GM12873 (cell line): ENCODE data around the gene MANEAL.

Experiments used
- CTCF ChIP-seq: IDR thresholded peaks from 2 replicates; pipeline ENCODE4 v1.5.1; 2012; ENCODE audit warnings: low read depth, mild to moderate bottlenecking, moderate library complexity, low read length, control low read depth; ENCODE audit not compliant: insufficient read depth; ENCODE audit errors: missing control alignments

MANEAL gene

GRCh38 chr1:37765916-37766664 lies 27.6 kb upstream of the MANEAL start:
- TF ChIP-seq CTCF, result peak; percentile 34

GRCh38 chr1:37767488-37767887 lies 26.2 kb upstream of the MANEAL start:
- no peak for TF ChIP-seq CTCF

GRCh38 chr1:37776946-37777516 lies 16.6 kb upstream of the MANEAL start:
- TF ChIP-seq CTCF, result no peak

- no peak for TF ChIP-seq CTCF
Observed at GRCh38 chr1:37778654-37779053, 15.0 kb upstream of the MANEAL start.

- TF ChIP-seq CTCF, result no peak
Observed at GRCh38 chr1:37782491-37782890, 11.2 kb upstream of the MANEAL start.

GRCh38 chr1:37792943-37793686 lies 532 bp upstream of the MANEAL start:
- TF ChIP-seq CTCF, result no peak
